NCI-H2029 (cell line): Measurements from ENCODE around the gene HYI.
"Not testable (repeated sequence)": the region's sequence is repeated elsewhere in the genome, so short reads cannot be mapped to it uniquely, and the experiment has no call there.

Experiments
- DNase-seq: peaks from one replicate; lab custom pipeline; 2025; lab: John Stamatoyannopoulos, UW

The HYI gene

GRCh38 chr1:43464681-43465504 lies 11.2 kb upstream of the HYI start:
- DNase-seq = no peak

- DNase-seq = no peak
These were observed 9.7 kb upstream of the HYI start for GRCh38 chr1:43463479-43463878.

- DNase-seq = peak; percentile 64
These were observed 7.4 kb upstream of the HYI start for GRCh38 chr1:43460988-43461693.

GRCh38 chr1:43458379-43458778 lies 4.6 kb upstream of the HYI start:
- not testable (repeated sequence) for DNase-seq

- DNase-seq = no peak
These were observed 1.6 kb upstream of the HYI start for GRCh38 chr1:43455213-43455889.

- peak; percentile 99 for DNase-seq
These were observed 710 bp upstream of the HYI start for GRCh38 chr1:43454270-43455011.

- peak; percentile 53 for DNase-seq
These were observed 816 bp downstream of the HYI start for GRCh38 chr1:43452789-43453441.

GRCh38 chr1:43451701-43452532 lies 1.8 kb downstream of the HYI start:
- DNase-seq = no peak

GRCh38 chr1:43451157-43451591 lies 2.6 kb downstream of the HYI start:
- DNase-seq = no peak

GRCh38 chr1:43450251-43450941 lies 3.3 kb downstream of the HYI start:
- no peak for DNase-seq

- DNase-seq = no peak
These were observed 4.0 kb downstream of the HYI start for GRCh38 chr1:43449708-43450069.

GRCh38 chr1:43448955-43449707 lies 4.6 kb downstream of the HYI start:
- no peak for DNase-seq

GRCh38 chr1:43447891-43448708 lies 5.6 kb downstream of the HYI start:
- DNase-seq = no peak

- DNase-seq = no peak
These were observed 6.6 kb downstream of the HYI start for GRCh38 chr1:43446881-43447835.

GRCh38 chr1:43446388-43446740 lies 7.4 kb downstream of the HYI start:
- DNase-seq = no peak

- no peak for DNase-seq
These were observed 7.9 kb downstream of the HYI start for GRCh38 chr1:43445606-43446387.

- no peak for DNase-seq
These were observed 8.9 kb downstream of the HYI start for GRCh38 chr1:43444836-43445235.
